GM23248 (cell line): ENCODE measurements around the gene FUCA2.

ENCODE experiments used
- EZH2 ChIP-seq: fragments of 200-600 bp; sonication (generic); IDR thresholded peaks from 2 replicates; pipeline ENCODE4 v1.6.1; 2018; ENCODE audit warnings: antibody characterized with exemption, mild to moderate bottlenecking; ENCODE audit not compliant: insufficient read depth, poor library complexity, severe bottlenecking
- EZH2phosphoT487 ChIP-seq: fragments of 200-600 bp; sonication (generic); IDR thresholded peaks from 2 replicates; pipeline ENCODE4 v1.6.1; 2018; ENCODE audit warnings: antibody characterized with exemption, moderate library complexity, mild to moderate bottlenecking, low read depth; ENCODE audit not compliant: insufficient read depth

DNA sequence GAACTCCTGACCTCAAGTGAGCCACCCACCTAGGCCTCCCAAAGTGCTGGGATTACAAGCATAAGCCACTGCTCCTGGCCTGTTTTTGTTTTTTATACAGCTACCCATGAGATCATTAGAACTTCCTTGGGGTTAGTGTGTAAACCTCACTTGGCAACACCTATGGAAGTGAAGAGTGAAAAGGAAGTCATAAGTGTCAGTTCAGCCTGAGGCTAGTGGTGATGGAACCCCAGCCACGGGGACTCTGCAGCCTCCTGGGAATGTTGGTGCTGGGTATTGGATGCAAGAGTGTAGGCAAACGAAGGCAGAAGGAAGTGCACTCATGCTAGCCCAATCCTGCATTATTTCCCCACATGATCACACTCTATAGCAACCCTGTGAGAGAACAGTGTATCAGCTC lies 33.6 kb upstream of the FUCA2 start:
- TF ChIP-seq EZH2phosphoT487 (no peak), EZH2 (no peak)
